HG03103 (cell line): ENCODE measurements around the gene NUDT8.
"Not testable (repeated sequence)": the region's sequence is repeated elsewhere in the genome, so short reads cannot be mapped to it uniquely, and the experiment has no call there.

ENCODE experiments used
- ATAC-seq: cut with Tn5 transposase; IDR thresholded peaks from one replicate; pipeline ENCODE4 v1.9.1; 2021; ENCODE audit warnings: low read depth; ENCODE audit not compliant: unreplicated experiment

The NUDT8 gene

GRCh38 chr11:67613960-67614715 lies 15.6 kb downstream of the NUDT8 start:
- peak; percentile 69 for ATAC-seq

DNA sequence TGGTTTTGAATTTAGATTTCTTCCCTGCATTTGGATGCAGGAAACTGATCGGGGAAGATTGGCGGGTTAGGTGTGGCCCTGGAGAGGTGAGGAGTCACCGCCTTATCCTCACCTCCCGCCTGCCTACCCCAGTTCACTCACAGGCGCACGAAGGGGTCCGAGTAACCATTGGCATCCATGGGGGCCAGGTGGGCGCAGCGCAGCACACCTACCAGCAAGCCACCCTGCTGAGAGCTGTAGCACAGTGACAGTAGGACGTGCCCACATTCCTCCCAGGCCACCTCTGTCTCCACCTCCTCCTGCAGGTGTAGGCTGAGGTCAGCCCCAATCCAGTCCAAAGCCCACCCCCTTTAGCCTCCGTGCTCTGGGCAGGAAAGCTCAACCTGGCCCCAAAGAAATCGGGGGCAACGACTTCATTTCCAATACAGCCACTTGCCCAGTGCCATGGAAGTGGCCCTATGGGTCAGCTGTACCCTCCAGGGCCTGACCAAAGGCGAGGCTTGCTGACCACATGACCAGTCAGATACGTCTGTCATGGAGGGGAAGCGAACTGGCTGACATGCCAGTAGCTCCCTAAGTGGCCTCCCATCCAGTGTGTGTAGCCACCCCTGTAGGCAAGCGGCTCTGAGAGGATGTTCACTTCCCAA lies 16.3 kb downstream of the NUDT8 start:
- ATAC-seq = no peak

DNA sequence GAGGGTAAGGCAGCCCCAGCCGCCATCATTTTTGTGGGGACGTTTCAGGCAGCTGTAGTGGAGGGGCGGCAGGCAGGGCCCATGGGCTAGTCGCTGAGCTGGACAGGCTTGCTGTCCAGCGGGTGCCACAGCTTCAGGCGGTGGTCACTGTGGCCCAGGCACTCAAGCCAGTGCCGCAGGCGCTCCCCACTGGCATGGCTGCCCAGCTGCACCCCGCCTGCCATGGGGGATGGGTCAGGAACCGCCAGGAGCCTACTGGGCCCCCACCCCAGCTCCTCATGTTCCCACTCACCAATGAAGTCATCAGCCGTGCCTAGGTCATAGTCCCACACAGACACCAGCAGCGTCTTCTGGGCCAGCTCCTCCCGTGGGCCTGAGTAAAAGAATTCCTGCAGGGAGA lies 17.0 kb downstream of the NUDT8 start:
- ATAC-seq = no peak

GRCh38 chr11:67611704-67612587 lies 17.8 kb downstream of the NUDT8 start:
- ATAC-seq = no peak

GRCh38 chr11:67611165-67611564 lies 18.6 kb downstream of the NUDT8 start:
- ATAC-seq = no peak

GRCh38 chr11:67610302-67610868 lies 19.4 kb downstream of the NUDT8 start:
- no peak for ATAC-seq

GRCh38 chr11:67609316-67609715 lies 20.4 kb downstream of the NUDT8 start:
- ATAC-seq = no peak

DNA sequence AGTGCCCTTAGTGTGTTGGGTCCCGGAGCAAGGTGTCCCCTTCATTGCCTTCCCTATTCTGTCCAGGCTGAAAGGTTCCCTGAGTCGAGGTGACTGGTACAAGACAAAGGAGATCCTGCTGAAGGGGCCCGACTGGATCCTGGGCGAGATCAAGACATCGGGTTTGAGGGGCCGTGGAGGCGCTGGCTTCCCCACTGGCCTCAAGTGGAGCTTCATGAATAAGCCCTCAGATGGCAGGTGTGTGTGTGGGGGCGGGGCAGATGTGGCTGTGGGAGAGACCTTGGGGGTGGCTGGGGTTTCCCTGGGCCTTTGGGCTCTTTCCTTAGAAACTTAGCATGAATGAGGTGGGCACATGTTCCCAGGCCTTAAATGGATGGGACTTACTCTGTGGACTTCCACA lies 21.3 kb downstream of the NUDT8 start:
- no peak for ATAC-seq

- ATAC-seq = no peak
Observed at GRCh38 chr11:67607507-67607906, 22.2 kb downstream of the NUDT8 start.

GRCh38 chr11:67606492-67607295 lies 23.0 kb downstream of the NUDT8 start, which contains the start of gene NDUFV1:
Gene NDUFV1, plus strand, starts transcription at chr11:67606936. Its CDS starts 69 bp downstream, at chr11:67607005.
- peak; percentile 86 for ATAC-seq

DNA sequence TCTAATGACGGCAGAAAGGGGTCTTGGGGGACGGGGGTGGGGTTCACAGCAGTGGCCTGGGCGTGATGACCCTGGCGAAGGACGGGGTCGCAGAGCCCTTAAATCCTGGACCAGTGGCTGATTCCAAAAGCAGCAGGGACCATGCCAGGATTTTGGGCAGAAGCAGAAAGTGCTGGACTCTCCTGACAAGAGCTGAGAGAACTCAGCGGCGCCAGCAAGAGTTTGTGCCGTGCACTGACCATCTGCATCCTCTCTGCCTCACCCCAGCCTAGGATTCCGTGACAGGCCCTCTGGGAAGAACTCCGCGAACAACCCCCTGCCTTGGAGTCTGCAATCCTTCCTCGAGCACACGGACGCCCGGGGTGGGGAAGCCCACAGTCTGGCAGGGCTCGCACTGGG lies 23.6 kb downstream of the NUDT8 start:
- no peak for ATAC-seq

GRCh38 chr11:67605231-67606011 lies 24.3 kb downstream of the NUDT8 start:
- ATAC-seq = no peak

DNA sequence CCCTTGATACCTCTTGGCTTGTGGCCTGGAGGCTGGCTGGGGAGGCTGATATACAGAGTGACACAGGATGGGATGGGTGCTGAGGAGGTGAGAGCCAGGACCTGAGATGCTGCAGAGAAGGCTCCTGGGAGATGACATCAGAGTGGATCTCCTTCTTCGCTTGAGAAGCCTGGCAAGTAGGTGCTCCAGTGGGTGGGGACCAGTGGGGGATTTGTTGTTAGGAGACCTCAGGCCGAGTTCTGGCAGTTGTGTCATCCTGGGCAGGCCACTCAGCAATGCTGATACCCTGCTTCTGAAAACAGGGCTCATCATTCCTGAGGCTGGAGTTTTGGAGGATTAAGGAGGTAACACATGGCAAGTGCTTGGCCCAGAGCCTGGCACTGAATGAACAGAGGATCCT lies 24.9 kb downstream of the NUDT8 start:
- ATAC-seq = no peak

- ATAC-seq = not testable (repeated sequence)
Observed at GRCh38 chr11:67604119-67604518, 25.6 kb downstream of the NUDT8 start.

GRCh38 chr11:67601098-67601497 lies 28.6 kb downstream of the NUDT8 start:
- ATAC-seq = no peak

DNA sequence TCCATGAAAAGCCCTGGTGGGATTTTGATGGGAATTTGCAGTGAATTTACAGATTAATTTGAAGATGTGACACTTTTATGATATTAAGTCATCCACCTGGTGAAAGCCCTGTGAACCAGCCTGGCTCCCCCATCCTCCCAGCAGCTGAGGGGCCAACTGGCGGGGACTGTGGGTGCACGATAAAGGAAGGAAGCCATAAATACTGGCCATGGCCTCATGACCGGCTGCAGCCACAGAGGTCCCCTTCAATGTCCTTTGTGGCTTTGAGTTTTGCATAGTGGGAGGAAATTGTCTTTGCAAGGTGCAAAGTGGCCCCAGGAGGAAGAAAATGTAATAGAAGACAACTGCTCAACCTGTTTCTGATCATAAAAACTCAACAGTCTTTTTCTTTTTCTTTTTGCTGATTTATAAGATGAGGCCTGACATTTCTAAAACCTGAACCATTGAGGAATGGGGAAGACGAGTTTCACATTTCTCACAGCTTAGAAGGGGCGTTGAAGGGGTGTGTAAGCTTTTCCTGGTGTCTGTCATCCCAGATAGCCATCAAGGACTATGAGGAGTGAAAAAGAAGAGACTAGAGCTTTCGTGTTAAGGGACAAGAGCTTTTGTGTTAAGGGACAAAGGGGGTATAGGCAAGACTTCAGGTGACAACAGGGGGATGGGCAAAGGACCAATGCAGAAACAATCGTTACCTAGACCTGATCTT lies 29.3 kb downstream of the NUDT8 start:
- ATAC-seq = no peak

- no peak for ATAC-seq
Observed at GRCh38 chr11:67599149-67599548, 30.6 kb downstream of the NUDT8 start.

DNA sequence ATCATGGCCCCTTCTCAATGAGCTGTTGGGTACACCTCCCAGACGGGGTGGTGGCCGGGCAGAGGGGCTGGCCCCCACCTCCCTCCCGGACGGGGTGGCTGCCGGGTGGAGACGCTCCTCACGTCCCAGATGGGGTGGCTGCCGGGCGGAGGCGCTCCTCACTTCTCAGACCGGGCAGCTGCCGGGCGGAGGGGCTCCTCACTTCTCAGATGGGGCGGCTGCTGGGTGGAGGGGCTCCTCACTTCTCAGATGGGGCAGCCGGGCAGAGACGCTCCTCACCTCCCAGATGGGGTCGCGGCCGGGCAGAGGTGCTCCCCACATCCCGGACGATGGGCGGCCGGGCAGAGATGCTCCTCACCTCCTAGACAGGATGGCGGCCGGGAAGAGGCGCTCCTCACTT lies 31.8 kb downstream of the NUDT8 start:
- not testable (repeated sequence) for ATAC-seq

- ATAC-seq = not testable (repeated sequence)
Observed at GRCh38 chr11:67597458-67597857, 32.3 kb downstream of the NUDT8 start.
